Measurements from ENCODE around the gene NEK11. TPM values are rescaled to one million over a fixed set of nuclear protein-coding genes. Genes with fewer than 3 reads are reported as not detected.

NEK11 gene
- total and polyA plus RNA-seq, 11 donors: 0.38 to 4.3 (median 2.1) TPM

DNA sequence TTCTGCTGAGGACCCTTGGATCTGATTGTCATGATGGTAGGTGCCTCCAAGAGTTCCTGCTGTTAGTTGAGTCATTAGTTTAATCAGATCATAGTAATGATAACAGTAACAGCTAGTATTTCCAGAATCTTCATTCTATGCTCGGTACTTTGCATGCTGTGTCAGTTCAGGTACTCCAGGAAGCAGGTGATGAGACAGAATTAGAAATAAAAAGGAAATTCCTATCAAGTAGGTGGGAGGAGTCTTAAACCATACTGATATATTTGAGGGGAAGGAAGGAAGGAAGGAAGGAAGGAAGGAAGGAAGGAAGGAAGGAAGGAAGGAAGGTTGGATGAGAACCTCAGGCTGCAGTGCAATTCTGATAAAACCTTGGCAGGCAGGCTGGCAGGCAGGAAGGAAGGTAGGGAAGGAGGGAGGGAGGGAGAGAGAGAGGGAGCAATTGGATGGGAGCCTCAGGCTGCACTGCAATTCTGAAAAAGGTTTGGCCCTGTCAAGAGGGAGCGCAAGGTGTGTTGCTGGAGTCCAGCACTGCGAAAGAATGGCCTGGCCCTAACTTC lies 206.1 kb downstream of the NEK11 start:
- Histone ChIP-seq H3K27ac (no peak overlapping the region), H3K9me3 (no peaks in the 10 kb centered on the region), H3K36me3 (no peaks in the 10 kb centered on the region), H3K4me1 (no peaks in the 10 kb centered on the region), H3K27me3 (no peaks in the 10 kb centered on the region), H3K4me3 (no peak overlapping the region)
- ATAC-seq (no peak), DNase-seq (no peak)
- TF ChIP-seq, protein P1, sequence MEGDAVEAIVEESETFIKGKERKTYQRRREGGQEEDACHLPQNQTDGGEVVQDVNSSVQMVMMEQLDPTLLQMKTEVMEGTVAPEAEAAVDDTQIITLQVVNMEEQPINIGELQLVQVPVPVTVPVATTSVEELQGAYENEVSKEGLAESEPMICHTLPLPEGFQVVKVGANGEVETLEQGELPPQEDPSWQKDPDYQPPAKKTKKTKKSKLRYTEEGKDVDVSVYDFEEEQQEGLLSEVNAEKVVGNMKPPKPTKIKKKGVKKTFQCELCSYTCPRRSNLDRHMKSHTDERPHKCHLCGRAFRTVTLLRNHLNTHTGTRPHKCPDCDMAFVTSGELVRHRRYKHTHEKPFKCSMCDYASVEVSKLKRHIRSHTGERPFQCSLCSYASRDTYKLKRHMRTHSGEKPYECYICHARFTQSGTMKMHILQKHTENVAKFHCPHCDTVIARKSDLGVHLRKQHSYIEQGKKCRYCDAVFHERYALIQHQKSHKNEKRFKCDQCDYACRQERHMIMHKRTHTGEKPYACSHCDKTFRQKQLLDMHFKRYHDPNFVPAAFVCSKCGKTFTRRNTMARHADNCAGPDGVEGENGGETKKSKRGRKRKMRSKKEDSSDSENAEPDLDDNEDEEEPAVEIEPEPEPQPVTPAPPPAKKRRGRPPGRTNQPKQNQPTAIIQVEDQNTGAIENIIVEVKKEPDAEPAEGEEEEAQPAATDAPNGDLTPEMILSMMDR (IDR thresholded peaks at IDR 0.05): no peak
- TF ChIP-seq POLR2A (IDR thresholded peaks at IDR 0.05): no peak
- intact Hi-C loops (cut with DNase I): no loop called here
- WGBS, 4 donors: 86 to 90% (median 88%) methylated on average over 3 of the region's 3 CpGs

DNA sequence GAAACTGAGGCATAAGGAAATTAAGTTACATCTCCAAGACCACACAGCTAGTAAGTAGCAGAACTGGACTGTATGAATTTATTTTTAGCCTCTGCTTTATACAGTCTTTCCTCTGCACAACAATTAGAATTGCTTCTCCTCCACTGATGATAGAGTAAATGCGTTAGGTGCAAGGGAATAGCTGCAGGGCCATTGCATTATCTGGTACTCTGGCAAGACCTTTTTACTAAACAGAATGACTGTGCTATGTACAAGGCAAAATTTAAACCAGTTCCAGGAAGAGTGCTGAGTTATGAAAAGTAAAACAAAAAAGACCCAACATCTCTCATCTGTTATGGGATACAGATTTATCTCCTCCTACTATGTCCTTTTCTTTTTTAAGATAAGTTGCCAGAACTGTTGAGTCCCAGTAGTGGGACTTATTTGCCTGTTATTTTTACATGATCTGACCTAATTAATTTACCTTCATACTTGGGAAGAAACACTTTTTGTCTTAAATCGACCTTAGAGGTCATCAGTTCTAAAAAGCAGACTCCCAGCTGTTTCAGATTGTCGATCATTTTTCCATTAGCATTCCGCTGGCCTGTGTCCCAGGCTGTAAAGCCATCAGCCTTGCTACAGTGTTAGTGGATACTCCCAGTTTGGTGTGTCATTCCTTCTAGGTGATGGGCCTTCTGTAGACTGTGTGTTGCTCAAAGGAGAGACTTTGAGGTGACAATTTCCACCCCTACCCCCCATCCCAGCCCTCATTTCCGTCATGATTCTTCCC lies 207.4 kb downstream of the NEK11 start:
- WGBS, 4 donors: 70 to 76% (median 73%) methylated on average over 5 of the region's 5 CpGs
- intact Hi-C loops (cut with DNase I): no loop called here
- TF ChIP-seq POLR2A (IDR thresholded peaks at IDR 0.05): no peak
- TF ChIP-seq, protein P1 (IDR thresholded peaks at IDR 0.05): no peak
- H3K36me3 ChIP-seq: no peaks in the 10 kb centered on the region
- DNase-seq (no peak), ATAC-seq (no peak)
- H3K4me3 ChIP-seq: no peak overlapping the region
- no peaks in the 10 kb centered on the region for H3K27me3 ChIP-seq
- H3K27ac ChIP-seq: no peak overlapping the region
- H3K9me3 ChIP-seq: no peaks in the 10 kb centered on the region
- H3K4me1 ChIP-seq: no peaks in the 10 kb centered on the region

DNA sequence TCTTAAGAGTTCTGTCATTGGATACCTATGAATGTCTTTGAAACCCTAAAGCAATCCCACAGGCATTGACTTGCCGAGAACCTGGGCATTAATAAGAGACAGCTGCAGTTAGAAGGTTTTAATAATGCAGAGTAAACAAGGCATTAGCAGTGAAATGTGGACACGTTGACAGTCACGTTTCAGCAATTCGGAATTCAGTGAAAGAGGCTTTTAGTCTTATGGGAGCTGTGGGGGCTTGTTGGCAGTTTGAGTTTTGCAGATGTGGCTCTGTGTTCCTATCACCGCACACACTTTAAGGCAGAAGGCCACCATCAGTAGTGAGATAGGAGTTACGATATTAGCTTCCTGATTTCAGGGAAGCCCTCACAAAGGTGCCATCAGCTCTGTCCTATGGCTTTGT lies 209.7 kb downstream of the NEK11 start:
- intact Hi-C loops (cut with DNase I): no loop called here
- Histone ChIP-seq H3K27ac (no peak overlapping the region), H3K4me1 (no peaks in the 10 kb centered on the region), H3K4me3 (no peak overlapping the region), H3K36me3 (no peaks in the 10 kb centered on the region), H3K9me3 (no peaks in the 10 kb centered on the region), H3K27me3 (no peaks in the 10 kb centered on the region)
- ATAC-seq (no peak), DNase-seq (no peak)
- WGBS, 4 donors: 84 to 88% (median 86%) methylated on average over 6 of the region's 6 CpGs
- TF ChIP-seq, protein P1 (IDR thresholded peaks at IDR 0.05): no peak
- TF ChIP-seq POLR2A (IDR thresholded peaks at IDR 0.05): no peak

DNA sequence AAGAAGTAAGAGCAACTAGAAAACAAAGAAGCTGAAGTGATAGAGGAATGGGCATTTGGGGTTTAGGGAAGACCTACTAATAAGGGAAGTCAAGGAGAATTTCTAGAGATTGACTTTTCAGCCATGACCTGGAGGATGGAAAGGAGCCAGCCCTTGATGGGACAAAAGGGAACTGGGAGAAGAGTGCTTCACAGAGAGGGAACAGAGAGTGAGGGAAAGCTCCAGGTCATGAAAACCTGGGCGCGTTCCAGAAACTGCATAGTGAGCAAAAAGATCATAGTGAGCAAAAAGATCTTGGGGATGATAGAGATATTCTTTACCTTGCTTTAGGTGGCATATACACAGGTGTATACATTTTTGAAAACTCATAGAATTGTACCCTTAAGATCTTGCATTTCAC lies 211.8 kb downstream of the NEK11 start:
- intact Hi-C loops (cut with DNase I): no loop called here
- Histone ChIP-seq H3K36me3 (no peaks in the 10 kb centered on the region), H3K27ac (no peak overlapping the region), H3K9me3 (no peaks in the 10 kb centered on the region), H3K4me1 (no peaks in the 10 kb centered on the region), H3K27me3 (no peaks in the 10 kb centered on the region), H3K4me3 (no peak overlapping the region)
- no peak for DNase-seq
- 89 to 96% (median 95%) methylated on average over 2 of the region's 2 CpGs for WGBS, 4 donors
- TF ChIP-seq POLR2A (IDR thresholded peaks at IDR 0.05): no peak
- TF ChIP-seq, protein P1 (IDR thresholded peaks at IDR 0.05): no peak
- no peak for ATAC-seq
